ENCODE measurements around the gene LRRC52.

Gene LRRC52

GRCh38 chr1:165524639-165525285 is 19.0 kb upstream of the LRRC52 start:
- Histone ChIP-seq H3K36me3 (ENCODE audit: control insufficient read depth in 1 of 2, insufficient read depth in 2 of 2, low read length in 2 of 2) (no peaks in the 10 kb centered on the region), H4K12ac (ENCODE audit: low read depth, low read length) (no peak overlapping the region), H3K18ac (ENCODE audit: low read length) (no peak overlapping the region), H4K8ac (ENCODE audit: low read depth, low read length) (no peak overlapping the region), H3K27ac (ENCODE audit: low read depth, low read length) (no peak overlapping the region), H3K4me2 (ENCODE audit: low read length) (no peak overlapping the region), H4K91ac (ENCODE audit: low read depth, low read length) (no peak overlapping the region), H2AFZ (ENCODE audit: insufficient read depth, low read length, poor library complexity) (no peak overlapping the region), H3K4ac (ENCODE audit: low read depth, low read length) (no peak overlapping the region), H2BK5ac (ENCODE audit: low read depth, low read length, poor library complexity) (no peak overlapping the region), H3K14ac (ENCODE audit: low read length) (no peak overlapping the region), H3K79me2 (ENCODE audit: control insufficient read depth, insufficient read depth, low read length, poor library complexity) (no peaks in the 10 kb centered on the region), H3K4me3 (ENCODE audit: low read depth, low read length) (no peak overlapping the region), H3K4me1 (ENCODE audit: control insufficient read depth in 1 of 2, insufficient read depth in 2 of 2, low read length in 2 of 2) (peaks cover 0 to 2% of the 10 kb centered on the region in 2 experiments), H3K79me1 (ENCODE audit: low read length) (no peaks in the 10 kb centered on the region), H2BK12ac (ENCODE audit: low read length) (no peak overlapping the region), H3K9me3 (ENCODE audit: insufficient read depth, low read depth, low read length) (peaks cover 1% of the 10 kb centered on the region), H3K27me3 (ENCODE audit: insufficient read depth, low read length) (no peaks in the 10 kb centered on the region), H2AK5ac (ENCODE audit: low read length) (no peak overlapping the region), H3K23ac (ENCODE audit: low read length) (no peak overlapping the region), H3K9ac (ENCODE audit: low read length) (no peak overlapping the region), H2BK120ac (ENCODE audit: insufficient read depth, low read length, poor library complexity) (no peak overlapping the region)
- WGBS (ENCODE audit: extremely low coverage, insufficient coverage, insufficient read length) = no CpG with 5 or more reads among the region's 5 CpGs
- no peak for DNase-seq

GRCh38 chr1:165525708-165526107 is 18.1 kb upstream of the LRRC52 start:
- H3K4me2 ChIP-seq (ENCODE audit: low read length) = no peak overlapping the region
- no peak overlapping the region for H3K9ac ChIP-seq (ENCODE audit: low read length)
- no peak overlapping the region for H4K12ac ChIP-seq (ENCODE audit: low read depth, low read length)
- H3K14ac ChIP-seq (ENCODE audit: low read length) = no peak overlapping the region
- no peak overlapping the region for H2BK12ac ChIP-seq (ENCODE audit: low read length)
- no peaks in the 10 kb centered on the region for H3K79me2 ChIP-seq (ENCODE audit: control insufficient read depth, insufficient read depth, low read length, poor library complexity)
- no peak overlapping the region for H3K27ac ChIP-seq (ENCODE audit: low read depth, low read length)
- H3K79me1 ChIP-seq (ENCODE audit: low read length) = no peaks in the 10 kb centered on the region
- H3K36me3 ChIP-seq (ENCODE audit: control insufficient read depth in 1 of 2, insufficient read depth in 2 of 2, low read length in 2 of 2) = no peaks in the 10 kb centered on the region
- no peak overlapping the region for H2BK120ac ChIP-seq (ENCODE audit: insufficient read depth, low read length, poor library complexity)
- H4K91ac ChIP-seq (ENCODE audit: low read depth, low read length) = no peak overlapping the region
- peaks cover 0 to 2% of the 10 kb centered on the region in 2 experiments for H3K4me1 ChIP-seq (ENCODE audit: control insufficient read depth in 1 of 2, insufficient read depth in 2 of 2, low read length in 2 of 2)
- H3K27me3 ChIP-seq (ENCODE audit: insufficient read depth, low read length) = no peaks in the 10 kb centered on the region
- WGBS (ENCODE audit: extremely low coverage, insufficient coverage, insufficient read length) = no CpG with 5 or more reads among the region's 3 CpGs
- H3K4ac ChIP-seq (ENCODE audit: low read depth, low read length) = no peak overlapping the region
- peaks cover 1% of the 10 kb centered on the region for H3K9me3 ChIP-seq (ENCODE audit: insufficient read depth, low read depth, low read length)
- H4K8ac ChIP-seq (ENCODE audit: low read depth, low read length) = no peak overlapping the region
- H3K23ac ChIP-seq (ENCODE audit: low read length) = no peak overlapping the region
- H3K18ac ChIP-seq (ENCODE audit: low read length) = no peak overlapping the region
- H2AK5ac ChIP-seq (ENCODE audit: low read length) = no peak overlapping the region
- no peak for DNase-seq
- no peak overlapping the region for H2BK5ac ChIP-seq (ENCODE audit: low read depth, low read length, poor library complexity)
- H3K4me3 ChIP-seq (ENCODE audit: low read depth, low read length) = no peak overlapping the region
- no peak overlapping the region for H2AFZ ChIP-seq (ENCODE audit: insufficient read depth, low read length, poor library complexity)

- H3K4me2 ChIP-seq (ENCODE audit: low read length) = no peak overlapping the region
- H3K36me3 ChIP-seq (ENCODE audit: control insufficient read depth in 1 of 2, insufficient read depth in 2 of 2, low read length in 2 of 2) = no peaks in the 10 kb centered on the region
- no peak overlapping the region for H2BK5ac ChIP-seq (ENCODE audit: low read depth, low read length, poor library complexity)
- peaks cover 2% of the 10 kb centered on the region for H3K9me3 ChIP-seq (ENCODE audit: insufficient read depth, low read depth, low read length)
- no peak overlapping the region for H3K27ac ChIP-seq (ENCODE audit: low read depth, low read length)
- no peak overlapping the region for H2AK5ac ChIP-seq (ENCODE audit: low read length)
- H2BK120ac ChIP-seq (ENCODE audit: insufficient read depth, low read length, poor library complexity) = no peak overlapping the region
- H3K9ac ChIP-seq (ENCODE audit: low read length) = no peak overlapping the region
- no peak overlapping the region for H3K14ac ChIP-seq (ENCODE audit: low read length)
- H4K12ac ChIP-seq (ENCODE audit: low read depth, low read length) = no peak overlapping the region
- peaks cover 0 to 2% of the 10 kb centered on the region in 2 experiments for H3K4me1 ChIP-seq (ENCODE audit: control insufficient read depth in 1 of 2, insufficient read depth in 2 of 2, low read length in 2 of 2)
- H4K91ac ChIP-seq (ENCODE audit: low read depth, low read length) = no peak overlapping the region
- no peak overlapping the region for H4K8ac ChIP-seq (ENCODE audit: low read depth, low read length)
- no peaks in the 10 kb centered on the region for H3K79me2 ChIP-seq (ENCODE audit: control insufficient read depth, insufficient read depth, low read length, poor library complexity)
- H3K23ac ChIP-seq (ENCODE audit: low read length) = no peak overlapping the region
- DNase-seq = no peak
- WGBS (ENCODE audit: extremely low coverage, insufficient coverage, insufficient read length) = no CpG with 5 or more reads among the region's 7 CpGs
- no peaks in the 10 kb centered on the region for H3K79me1 ChIP-seq (ENCODE audit: low read length)
- H3K18ac ChIP-seq (ENCODE audit: low read length) = no peak overlapping the region
- no peak overlapping the region for H3K4ac ChIP-seq (ENCODE audit: low read depth, low read length)
- no peak overlapping the region for H2BK12ac ChIP-seq (ENCODE audit: low read length)
- no peak overlapping the region for H3K4me3 ChIP-seq (ENCODE audit: low read depth, low read length)
- no peak overlapping the region for H2AFZ ChIP-seq (ENCODE audit: insufficient read depth, low read length, poor library complexity)
- no peaks in the 10 kb centered on the region for H3K27me3 ChIP-seq (ENCODE audit: insufficient read depth, low read length)
Measured at GRCh38 chr1:165527251-165528007, 16.4 kb upstream of the LRRC52 start.

GRCh38 chr1:165531021-165531420 is 12.8 kb upstream of the LRRC52 start:
- no peaks in the 10 kb centered on the region for H3K36me3 ChIP-seq (ENCODE audit: control insufficient read depth in 1 of 2, insufficient read depth in 2 of 2, low read length in 2 of 2)
- H2BK120ac ChIP-seq (ENCODE audit: insufficient read depth, low read length, poor library complexity) = no peak overlapping the region
- H3K4me3 ChIP-seq (ENCODE audit: low read depth, low read length) = no peak overlapping the region
- no peak overlapping the region for H3K14ac ChIP-seq (ENCODE audit: low read length)
- no peaks in the 10 kb centered on the region for H3K79me2 ChIP-seq (ENCODE audit: control insufficient read depth, insufficient read depth, low read length, poor library complexity)
- H2AK5ac ChIP-seq (ENCODE audit: low read length) = no peak overlapping the region
- H4K8ac ChIP-seq (ENCODE audit: low read depth, low read length) = no peak overlapping the region
- WGBS (ENCODE audit: extremely low coverage, insufficient coverage, insufficient read length) = no CpG with 5 or more reads among the region's 2 CpGs
- no peak overlapping the region for H4K12ac ChIP-seq (ENCODE audit: low read depth, low read length)
- H4K91ac ChIP-seq (ENCODE audit: low read depth, low read length) = no peak overlapping the region
- no peaks in the 10 kb centered on the region for H3K79me1 ChIP-seq (ENCODE audit: low read length)
- H3K4me1 ChIP-seq (ENCODE audit: control insufficient read depth in 1 of 2, insufficient read depth in 2 of 2, low read length in 2 of 2) = peaks cover 0 to 2% of the 10 kb centered on the region in 2 experiments
- no peak overlapping the region for H3K18ac ChIP-seq (ENCODE audit: low read length)
- H3K4me2 ChIP-seq (ENCODE audit: low read length) = no peak overlapping the region
- H3K27ac ChIP-seq (ENCODE audit: low read depth, low read length) = no peak overlapping the region
- no peak overlapping the region for H2AFZ ChIP-seq (ENCODE audit: insufficient read depth, low read length, poor library complexity)
- no peak overlapping the region for H3K4ac ChIP-seq (ENCODE audit: low read depth, low read length)
- no peak overlapping the region for H3K9ac ChIP-seq (ENCODE audit: low read length)
- no peak overlapping the region for H2BK5ac ChIP-seq (ENCODE audit: low read depth, low read length, poor library complexity)
- H2BK12ac ChIP-seq (ENCODE audit: low read length) = no peak overlapping the region
- no peak for DNase-seq
- H3K27me3 ChIP-seq (ENCODE audit: insufficient read depth, low read length) = no peaks in the 10 kb centered on the region
- no peak overlapping the region for H3K23ac ChIP-seq (ENCODE audit: low read length)
- H3K9me3 ChIP-seq (ENCODE audit: insufficient read depth, low read depth, low read length) = peaks cover 2% of the 10 kb centered on the region
